GM10266 (cell line): Measurements from ENCODE around the gene CTNND2.

Experiments
- DNase-seq: peaks from one replicate; pipeline ENCODE4 v3.0.0; 2012; ENCODE audit errors: extremely low spot score
- TF ChIP-seq, protein P1 (sequence below): IDR thresholded peaks from 2 replicates; pipeline ENCODE4 v1.5.1; 2012; ENCODE audit warnings: mild to moderate bottlenecking, low read depth; ENCODE audit not compliant: control insufficient read depth, insufficient read depth; ENCODE audit errors: missing control alignments

CTNND2 gene

DNA sequence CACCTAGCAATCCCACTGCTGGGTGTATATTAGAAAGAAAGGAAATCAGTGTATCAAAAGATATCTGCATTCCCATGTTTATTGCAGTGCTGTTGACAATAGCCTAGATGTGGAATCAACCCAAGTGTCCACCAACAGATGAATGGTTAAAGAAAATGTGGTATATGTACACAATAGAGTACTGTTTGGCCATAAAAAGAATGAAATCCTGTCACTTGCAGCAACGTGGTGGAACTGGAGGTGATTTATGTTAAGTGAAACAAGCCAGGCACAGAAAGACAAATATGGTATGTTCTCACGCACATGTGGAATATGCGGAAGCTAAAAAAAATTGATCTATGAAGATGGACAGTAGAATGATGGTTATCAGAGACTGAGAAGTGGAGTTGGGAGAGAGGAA, 921.6 kb downstream of the CTNND2 start:
- TF ChIP-seq, protein P1, sequence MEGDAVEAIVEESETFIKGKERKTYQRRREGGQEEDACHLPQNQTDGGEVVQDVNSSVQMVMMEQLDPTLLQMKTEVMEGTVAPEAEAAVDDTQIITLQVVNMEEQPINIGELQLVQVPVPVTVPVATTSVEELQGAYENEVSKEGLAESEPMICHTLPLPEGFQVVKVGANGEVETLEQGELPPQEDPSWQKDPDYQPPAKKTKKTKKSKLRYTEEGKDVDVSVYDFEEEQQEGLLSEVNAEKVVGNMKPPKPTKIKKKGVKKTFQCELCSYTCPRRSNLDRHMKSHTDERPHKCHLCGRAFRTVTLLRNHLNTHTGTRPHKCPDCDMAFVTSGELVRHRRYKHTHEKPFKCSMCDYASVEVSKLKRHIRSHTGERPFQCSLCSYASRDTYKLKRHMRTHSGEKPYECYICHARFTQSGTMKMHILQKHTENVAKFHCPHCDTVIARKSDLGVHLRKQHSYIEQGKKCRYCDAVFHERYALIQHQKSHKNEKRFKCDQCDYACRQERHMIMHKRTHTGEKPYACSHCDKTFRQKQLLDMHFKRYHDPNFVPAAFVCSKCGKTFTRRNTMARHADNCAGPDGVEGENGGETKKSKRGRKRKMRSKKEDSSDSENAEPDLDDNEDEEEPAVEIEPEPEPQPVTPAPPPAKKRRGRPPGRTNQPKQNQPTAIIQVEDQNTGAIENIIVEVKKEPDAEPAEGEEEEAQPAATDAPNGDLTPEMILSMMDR = no peak
- DNase-seq = no peak

DNA sequence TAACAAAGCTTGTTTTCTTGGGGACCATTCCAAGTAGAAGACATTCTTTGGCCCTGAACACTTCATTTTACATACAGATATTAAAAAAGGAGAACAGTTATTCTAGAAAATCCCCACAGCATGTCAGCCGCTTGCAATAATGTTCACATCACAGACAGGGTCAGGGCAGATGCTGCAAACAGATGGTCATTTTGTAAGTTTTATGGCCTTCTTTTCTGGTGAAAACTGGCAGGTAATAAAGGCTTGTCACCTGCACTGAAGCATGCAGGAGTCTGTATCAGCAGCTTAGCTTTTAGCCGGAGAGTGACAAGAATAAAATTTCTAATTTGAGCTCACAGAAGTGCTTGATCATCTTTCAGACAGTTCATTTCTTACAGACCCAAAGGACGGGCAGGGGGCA, 922.3 kb downstream of the CTNND2 start:
- TF ChIP-seq, protein P1 = no peak
- no peak for DNase-seq

DNA sequence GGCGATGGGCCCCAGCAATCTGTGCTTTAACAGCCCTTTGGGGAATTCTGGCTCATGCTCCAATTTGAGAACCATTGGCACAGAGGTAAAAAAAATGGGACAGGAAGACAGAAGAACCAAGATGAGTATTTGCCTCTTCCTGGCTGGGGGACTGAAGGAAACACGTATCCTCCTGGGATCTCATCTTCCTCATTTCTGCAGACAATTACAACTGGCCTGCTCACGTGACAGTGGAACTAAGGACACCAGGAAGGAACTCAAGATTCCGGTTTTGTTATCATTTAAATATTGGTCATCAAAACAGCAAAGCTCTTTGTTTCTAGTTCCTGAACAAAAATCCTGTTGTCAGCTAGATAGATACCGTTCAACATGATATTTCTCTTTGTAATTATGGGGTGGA, 927.2 kb downstream of the CTNND2 start:
- no peak for DNase-seq
- TF ChIP-seq, protein P1 = no peak

DNA sequence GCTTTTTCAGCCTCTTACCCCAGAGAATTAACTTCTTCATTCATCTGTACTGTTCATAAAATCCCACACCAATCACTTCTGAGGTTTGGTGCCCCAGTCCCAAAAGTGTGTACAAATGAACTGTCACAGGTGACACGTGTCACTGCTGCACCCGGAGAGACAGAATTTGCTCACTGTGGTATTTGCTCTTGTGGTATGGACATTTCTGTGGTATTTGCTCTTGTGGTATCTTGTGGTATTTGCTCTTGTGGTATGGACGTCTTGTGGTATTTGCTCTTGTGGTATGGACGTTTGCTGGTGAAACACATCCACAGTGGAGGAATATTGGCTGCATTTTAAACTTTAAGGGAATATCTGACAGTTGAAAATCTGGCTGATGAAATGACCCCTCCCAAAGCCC, 928.3 kb downstream of the CTNND2 start:
- TF ChIP-seq, protein P1 = no peak
- DNase-seq = no peak

DNA sequence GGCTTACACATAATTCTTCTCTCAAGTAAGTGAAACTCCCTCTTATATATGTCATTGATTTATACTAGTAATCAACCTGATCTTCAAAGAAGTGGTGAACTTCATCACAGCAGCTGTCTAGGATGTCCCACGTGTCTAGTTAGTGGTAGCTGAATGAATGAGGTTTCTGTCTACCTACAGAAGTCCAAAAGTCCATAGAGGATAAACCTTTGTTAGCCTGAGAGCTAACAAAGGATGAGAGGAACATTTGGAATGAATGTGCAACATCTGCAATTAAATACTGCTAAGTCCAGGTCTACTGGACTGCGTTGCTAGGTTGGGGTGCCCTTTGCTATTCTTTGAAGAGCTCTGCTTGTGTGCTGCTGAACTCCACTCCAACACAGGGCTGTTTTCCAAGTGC, 929.4 kb downstream of the CTNND2 start:
- no peak for DNase-seq
- TF ChIP-seq, protein P1 = no peak

DNA sequence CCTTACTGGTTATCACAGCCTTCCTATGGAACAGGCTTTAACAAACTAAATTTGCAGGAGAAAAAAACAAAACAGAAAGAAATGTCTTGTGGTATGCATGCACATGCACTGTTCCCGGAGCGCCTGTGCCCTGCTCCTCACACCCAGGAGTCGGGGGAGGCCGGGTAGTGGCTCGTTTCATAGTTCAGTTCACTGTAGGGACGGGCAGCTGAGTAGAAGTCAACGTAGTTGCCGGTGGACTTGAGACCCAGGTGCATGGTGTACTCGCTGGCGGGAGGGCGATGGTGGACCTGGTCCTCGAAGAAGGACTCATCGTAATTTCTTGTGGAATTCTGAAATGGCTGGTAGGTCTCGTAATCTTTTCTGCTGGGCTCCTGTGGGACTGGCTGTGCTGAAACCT, 930.9 kb downstream of the CTNND2 start:
- TF ChIP-seq, protein P1 = no peak
- DNase-seq = no peak

DNA sequence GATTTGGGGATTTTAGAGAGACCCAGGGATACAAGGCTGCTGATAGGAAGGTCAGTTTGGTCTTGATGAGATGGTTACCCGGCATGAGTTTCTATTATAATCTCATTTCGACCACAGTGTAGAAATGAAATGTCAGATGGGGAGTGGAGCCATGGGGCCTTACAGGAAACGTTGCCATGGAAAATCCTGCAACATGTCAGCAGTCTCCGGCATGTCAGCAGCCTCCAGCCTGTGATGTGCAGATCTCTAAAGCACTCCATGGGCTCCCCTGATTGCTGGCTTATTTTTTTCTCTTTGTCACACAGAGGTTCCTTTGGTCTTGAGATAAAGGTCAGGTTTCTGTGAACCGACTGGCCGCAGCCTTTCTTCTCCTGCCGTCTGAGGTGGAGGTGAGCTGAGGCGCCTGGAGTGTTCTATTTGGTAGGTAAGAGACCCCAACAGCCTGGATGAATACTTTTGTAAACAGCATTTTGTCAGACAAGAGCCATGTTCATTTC, 934.5 kb downstream of the CTNND2 start:
- TF ChIP-seq, protein P1 = no peak
- DNase-seq = no peak
